GM21825 (cell line): ENCODE results near the gene GPC3.

Experiments used
- ATAC-seq: cut with Tn5 transposase; IDR thresholded peaks from one replicate; pipeline ENCODE4 v1.9.1; 2021; ENCODE audit warnings: mild to moderate bottlenecking, moderate library complexity; ENCODE audit not compliant: unreplicated experiment

GPC3 gene

GRCh38 chrX:133933316-133933715 lies 52.1 kb downstream of the GPC3 start:
- no peak for ATAC-seq

GRCh38 chrX:133929836-133930464 lies 55.4 kb downstream of the GPC3 start:
- no peak for ATAC-seq

DNA sequence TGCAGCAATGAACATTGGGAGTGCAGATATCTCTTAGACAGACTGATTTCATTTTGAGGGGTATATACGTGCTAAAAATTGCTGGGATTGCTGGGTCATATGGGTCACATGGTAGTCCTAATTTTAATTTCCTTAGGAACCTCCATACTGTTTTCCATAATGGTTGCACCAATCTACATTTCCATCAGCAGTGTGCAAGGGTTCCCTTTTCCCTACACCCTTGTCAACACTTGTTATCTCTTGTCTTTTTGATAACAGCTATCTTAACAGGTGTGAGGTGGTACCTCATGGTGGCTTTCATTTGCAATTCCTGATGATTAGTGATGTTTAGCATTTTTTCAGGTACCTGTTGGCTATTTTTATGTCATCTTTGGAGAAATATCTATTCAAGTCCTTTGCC lies 57.0 kb downstream of the GPC3 start:
- ATAC-seq: no peak

DNA sequence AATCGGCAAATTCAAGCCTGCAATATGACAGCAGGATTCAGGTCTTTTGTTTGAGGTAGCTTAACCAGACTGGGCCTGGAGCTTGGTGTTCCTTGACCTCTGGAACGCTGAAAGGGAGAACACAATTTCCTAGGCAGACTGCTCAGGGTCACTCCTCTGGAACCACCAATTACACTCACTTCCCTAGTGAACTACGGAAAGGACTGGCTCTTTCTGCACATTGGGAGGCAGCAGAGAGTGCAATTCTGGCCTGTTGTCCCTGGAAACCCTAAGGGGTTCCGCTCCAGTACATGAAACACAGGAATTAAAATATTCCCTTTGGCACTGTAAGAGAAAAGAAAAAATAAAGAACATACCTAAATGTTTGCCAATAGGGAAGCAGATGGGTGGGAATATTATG lies 58.6 kb downstream of the GPC3 start:
- ATAC-seq: no peak

GRCh38 chrX:133926099-133926498 lies 59.3 kb downstream of the GPC3 start:
- no peak for ATAC-seq

GRCh38 chrX:133924548-133924947 lies 60.8 kb downstream of the GPC3 start:
- ATAC-seq: no peak

- ATAC-seq: no peak
These were observed 61.8 kb downstream of the GPC3 start for GRCh38 chrX:133923548-133923947.

- peak; percentile 74 for ATAC-seq
These were observed 62.3 kb downstream of the GPC3 start for GRCh38 chrX:133923113-133923512.

GRCh38 chrX:133922390-133922771 lies 63.0 kb downstream of the GPC3 start:
- ATAC-seq: no peak

GRCh38 chrX:133921764-133922389 lies 63.5 kb downstream of the GPC3 start:
- peak; percentile 49 for ATAC-seq

DNA sequence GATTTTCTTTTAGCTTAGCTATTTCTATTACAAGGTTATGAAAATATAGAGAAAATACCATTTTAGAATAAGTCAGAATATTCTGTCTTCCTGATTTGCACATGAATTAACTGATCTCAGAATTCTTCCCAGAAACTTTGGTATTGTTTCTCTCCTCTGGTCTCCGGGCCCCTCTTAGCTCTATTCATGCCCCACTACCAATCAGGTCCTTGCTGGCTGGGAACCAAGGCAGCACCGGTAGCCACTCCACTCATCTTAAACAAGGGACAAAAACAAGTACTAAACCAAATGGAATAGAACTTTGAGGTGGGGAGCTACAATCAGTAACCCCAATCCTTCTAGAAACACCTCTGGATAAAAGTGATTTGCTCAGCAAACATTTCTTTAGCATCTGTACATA lies 64.3 kb downstream of the GPC3 start:
- no peak for ATAC-seq

DNA sequence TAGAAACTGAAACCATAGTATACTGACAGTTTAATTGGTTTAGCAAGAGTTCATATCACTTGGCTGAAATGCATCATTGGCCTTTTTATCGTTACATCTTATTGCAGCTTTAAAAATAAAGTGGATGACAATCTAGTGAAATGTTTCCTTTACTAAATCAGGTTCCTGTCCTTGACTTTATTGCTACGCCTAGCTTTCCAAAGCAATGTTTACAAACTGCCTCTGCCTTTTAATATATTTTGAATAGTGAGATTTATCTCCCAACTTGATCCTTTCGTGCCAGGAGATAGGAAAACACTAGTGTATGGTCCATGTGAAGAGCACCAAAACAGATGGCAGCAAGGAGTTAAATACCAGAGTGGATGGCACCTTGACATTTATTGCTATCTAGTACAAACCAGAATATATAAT lies 67.0 kb downstream of the GPC3 start:
- no peak for ATAC-seq

GRCh38 chrX:133916984-133917722 lies 68.2 kb downstream of the GPC3 start:
- ATAC-seq: no peak

- no peak for ATAC-seq
These were observed 71.6 kb downstream of the GPC3 start for GRCh38 chrX:133913658-133914388.

DNA sequence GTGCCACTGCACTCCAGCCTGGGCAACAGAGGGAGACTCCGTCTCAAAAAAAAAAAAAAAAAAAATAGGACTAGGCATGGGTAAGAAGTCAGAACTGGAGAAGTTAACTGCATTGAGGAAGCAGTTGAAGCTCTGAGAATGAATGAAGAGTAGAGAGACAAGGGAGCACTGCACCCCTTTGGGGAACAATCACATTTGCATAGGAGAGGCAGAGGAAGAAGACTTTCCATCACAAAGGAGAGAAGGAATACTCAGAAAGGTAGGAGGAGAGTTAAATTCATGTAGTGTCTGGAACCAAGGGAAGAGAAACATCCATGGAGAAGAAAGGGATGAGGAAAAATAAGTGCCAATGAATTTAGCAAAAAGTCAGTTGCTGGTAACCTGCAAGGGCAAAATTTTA lies 72.4 kb downstream of the GPC3 start:
- ATAC-seq: no peak

DNA sequence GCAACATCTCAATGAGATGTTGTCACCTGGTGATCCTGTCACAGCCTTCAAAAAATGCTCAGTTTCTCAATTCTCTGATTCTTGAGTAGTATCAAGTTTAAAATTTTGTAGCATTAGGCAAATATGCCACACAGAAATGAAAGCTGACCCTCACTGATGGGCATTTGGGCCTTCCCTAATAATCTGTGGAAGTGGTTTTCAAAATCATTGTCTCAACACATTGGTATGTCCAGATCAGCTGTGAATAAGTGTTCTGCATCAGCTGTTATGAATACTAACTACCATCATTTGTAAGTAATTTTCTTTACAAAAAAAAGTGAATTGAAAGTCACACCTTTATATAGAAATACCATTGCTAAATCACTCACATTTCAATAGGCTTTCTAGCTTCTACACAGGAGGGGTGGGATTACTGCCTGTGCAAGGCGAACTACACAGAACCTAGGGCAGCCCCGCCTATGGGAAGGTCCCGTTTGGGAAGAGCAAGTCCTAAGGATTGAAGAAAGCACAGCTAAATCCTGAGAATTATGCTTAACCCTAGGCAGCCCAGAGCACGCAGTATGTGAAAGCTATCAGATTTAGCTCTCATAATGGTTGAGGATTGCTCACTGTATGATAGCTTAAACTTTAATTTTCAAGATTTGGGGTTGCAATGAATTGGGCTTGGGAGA lies 73.4 kb downstream of the GPC3 start:
- no peak for ATAC-seq

DNA sequence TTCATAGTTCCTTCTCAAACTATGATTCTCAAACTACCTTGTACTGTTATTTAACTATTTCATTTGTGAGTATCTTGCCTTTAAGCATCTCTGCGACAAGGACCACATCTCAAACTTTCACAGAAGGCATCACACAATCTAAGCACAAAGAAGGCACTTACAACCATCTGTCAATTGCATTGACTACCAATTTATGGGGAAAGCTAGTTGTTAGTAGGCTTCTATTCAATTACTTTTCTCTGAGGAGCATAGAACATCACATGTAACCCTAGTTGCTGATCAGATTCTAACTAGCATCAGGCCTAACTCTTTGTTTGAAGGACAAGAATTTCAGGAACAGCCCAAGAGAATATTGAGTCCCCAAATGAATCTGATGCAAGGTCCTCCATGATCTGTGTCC lies 74.9 kb downstream of the GPC3 start:
- no peak for ATAC-seq

- ATAC-seq: no peak
These were observed 75.5 kb downstream of the GPC3 start for GRCh38 chrX:133909888-133910287.

- no peak for ATAC-seq
These were observed 77.0 kb downstream of the GPC3 start for GRCh38 chrX:133908223-133908955.

- ATAC-seq: no peak
These were observed 77.8 kb downstream of the GPC3 start for GRCh38 chrX:133907606-133908005.
